ENCODE data around the gene FSD1. TPM values are rescaled to one million over a fixed set of nuclear protein-coding genes. Genes with fewer than 3 reads are reported as not detected.

The FSD1 gene
- total RNA-seq, 4 donors from 2014 or later, result not detected

GRCh38 chr19:4302243-4302640 is 2.2 kb upstream of the FSD1 start, which contains the start of gene TMIGD2:
Gene TMIGD2, minus strand, starts transcription at chr19:4302389. Its CDS starts 4 bp downstream, at chr19:4302385.
- DNase-seq (no peak), ATAC-seq (no peak)
- intact Hi-C loops (cut with DNase I; ENCODE audit: low total_unique reads), result no loop called here
- Histone ChIP-seq H3K27me3 (peaks cover 12 to 20% (median 14%) of the 10 kb centered on the region in 3 donors), H3K27ac (no peak within 1 kb of the TSS), H3K4me3 (no peak within 1 kb of the TSS), H3K36me3 (no peaks in the 10 kb centered on the region), H3K9me3 (no peaks in the 10 kb centered on the region), H3K4me1 (no peaks in the 10 kb centered on the region)
- no peak for TF ChIP-seq CTCF (IDR thresholded peaks at IDR 0.05 in 4 of 5, conservative IDR thresholded peaks at IDR 0.05 in 1 of 5)
- no peak for TF ChIP-seq POLR2A (IDR thresholded peaks at IDR 0.05)
- in situ Hi-C loops (cut with MboI; ENCODE audit: low sequenced_read_pairs in 4 of 4), result no loop called here

DNA sequence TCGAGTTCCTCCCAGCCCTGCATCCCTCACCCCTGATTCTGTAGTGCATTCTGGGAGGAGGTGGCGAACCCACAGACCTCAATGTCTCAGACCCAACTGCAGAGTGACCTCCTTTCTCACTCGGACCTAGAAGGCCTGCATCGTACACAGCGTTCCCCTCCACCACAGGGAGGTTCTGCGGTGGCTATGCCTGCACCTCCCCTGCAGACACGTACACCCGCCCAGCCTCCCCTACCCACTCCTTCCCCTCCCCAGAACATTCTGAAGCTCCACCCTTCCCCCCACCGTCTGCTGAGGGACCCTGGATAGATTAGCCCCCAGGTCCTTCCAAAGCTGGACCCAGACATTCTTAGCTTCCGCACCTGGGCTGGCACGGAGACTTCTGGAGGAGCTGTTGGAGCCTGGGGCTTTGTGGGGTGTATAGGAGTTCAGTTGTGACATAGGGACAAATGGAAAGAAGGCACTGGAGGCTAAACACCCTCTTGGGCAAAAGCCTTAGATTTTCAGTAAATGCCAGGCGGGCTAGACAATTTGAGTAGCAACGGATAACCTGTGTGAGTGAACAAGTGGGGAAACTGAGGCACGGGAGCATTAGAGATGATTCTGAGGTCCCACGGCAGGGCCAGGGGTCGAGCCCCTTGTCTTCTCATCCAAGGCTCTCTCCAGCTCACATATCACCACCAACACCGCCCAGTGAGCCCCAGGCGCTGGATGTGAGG is 420 bp upstream of the FSD1 start:
- no peak overlapping the region for H3K4me3 ChIP-seq
- ATAC-seq (no peak), DNase-seq (no peak)
- intact Hi-C loops (cut with DNase I; ENCODE audit: low total_unique reads) (no loop called here), in situ Hi-C loops (cut with MboI; ENCODE audit: low sequenced_read_pairs in 4 of 4) (no loop called here)
- TF ChIP-seq POLR2A (IDR thresholded peaks at IDR 0.05) (no peak), CTCF (IDR thresholded peaks at IDR 0.05 in 4 of 5, conservative IDR thresholded peaks at IDR 0.05 in 1 of 5) (no peak)
- H3K4me1 ChIP-seq, result no peaks in the 10 kb centered on the region
- no peak overlapping the region for H3K27ac ChIP-seq
- H3K27me3 ChIP-seq, result peaks cover 12 to 19% (median 13%) of the 10 kb centered on the region in 3 donors
- no peaks in the 10 kb centered on the region for H3K36me3 ChIP-seq
- no peaks in the 10 kb centered on the region for H3K9me3 ChIP-seq

DNA sequence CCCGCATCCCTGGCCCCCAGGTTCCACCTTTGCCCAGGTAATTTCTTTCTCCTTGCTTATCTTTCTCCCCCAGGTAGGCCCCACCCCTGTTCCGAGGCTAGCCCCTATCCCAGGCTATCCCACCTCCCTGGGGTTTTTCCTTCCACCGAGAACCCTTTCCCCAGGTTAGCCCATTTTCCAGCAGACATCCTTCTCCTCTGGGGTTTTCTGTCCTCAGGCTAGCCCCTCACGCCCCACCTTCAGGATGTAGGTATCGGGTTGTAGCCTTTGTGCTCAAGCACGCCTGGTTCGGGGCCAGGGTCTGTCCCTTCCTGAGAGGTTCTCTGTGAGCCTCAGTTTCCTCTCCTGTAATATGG is 837 bp downstream of the FSD1 start:
- ATAC-seq (no peak), DNase-seq (no peak)
- Histone ChIP-seq H3K9me3 (no peaks in the 10 kb centered on the region), H3K27ac (no peak overlapping the region), H3K27me3 (peaks cover 12 to 19% (median 13%) of the 10 kb centered on the region in 3 donors), H3K36me3 (no peaks in the 10 kb centered on the region), H3K4me3 (no peak overlapping the region), H3K4me1 (no peaks in the 10 kb centered on the region)
- no peak for TF ChIP-seq POLR2A (IDR thresholded peaks at IDR 0.05)
- no peak for TF ChIP-seq CTCF (IDR thresholded peaks at IDR 0.05 in 4 of 5, conservative IDR thresholded peaks at IDR 0.05 in 1 of 5)
- in situ Hi-C loops (cut with MboI; ENCODE audit: low sequenced_read_pairs in 4 of 4) (no loop called here), intact Hi-C loops (cut with DNase I; ENCODE audit: low total_unique reads) (no loop called here)

- Histone ChIP-seq H3K9me3 (no peaks in the 10 kb centered on the region), H3K4me1 (no peaks in the 10 kb centered on the region), H3K4me3 (no peak overlapping the region), H3K36me3 (no peaks in the 10 kb centered on the region), H3K27ac (no peak overlapping the region), H3K27me3 (peaks cover 12 to 19% (median 13%) of the 10 kb centered on the region in 3 donors)
- intact Hi-C loops (cut with DNase I; ENCODE audit: low total_unique reads) (no loop called here), in situ Hi-C loops (cut with MboI; ENCODE audit: low sequenced_read_pairs in 4 of 4) (no loop called here)
- ATAC-seq (no peak), DNase-seq (no peak)
- no peak for TF ChIP-seq CTCF (IDR thresholded peaks at IDR 0.05 in 4 of 5, conservative IDR thresholded peaks at IDR 0.05 in 1 of 5)
- no peak for TF ChIP-seq POLR2A (IDR thresholded peaks at IDR 0.05)
Measured at GRCh38 chr19:4305659-4306058, 1.3 kb downstream of the FSD1 start.
